OCI-LY7 (cell line): ENCODE data around the gene UPK3A.

Experiments used
- EZH2phosphoT487 ChIP-seq: fragments of 200-600 bp; sonication (generic); IDR thresholded peaks from 2 replicates; pipeline ENCODE4 v1.6.1; 2018; ENCODE audit warnings: low read depth, borderline replicate concordance, mild to moderate bottlenecking, mixed run types, antibody characterized with exemption, low read length, moderate library complexity, mixed read lengths
- TF ChIP-seq, protein P1 (sequence below): fragments of 200-600 bp; sonication (generic); conservative IDR thresholded peaks from 2 replicates; pipeline ENCODE4 v1.5.1; 2014; ENCODE audit warnings: mild to moderate bottlenecking, antibody characterized with exemption, low read length, moderate library complexity, mixed read lengths

DNA sequence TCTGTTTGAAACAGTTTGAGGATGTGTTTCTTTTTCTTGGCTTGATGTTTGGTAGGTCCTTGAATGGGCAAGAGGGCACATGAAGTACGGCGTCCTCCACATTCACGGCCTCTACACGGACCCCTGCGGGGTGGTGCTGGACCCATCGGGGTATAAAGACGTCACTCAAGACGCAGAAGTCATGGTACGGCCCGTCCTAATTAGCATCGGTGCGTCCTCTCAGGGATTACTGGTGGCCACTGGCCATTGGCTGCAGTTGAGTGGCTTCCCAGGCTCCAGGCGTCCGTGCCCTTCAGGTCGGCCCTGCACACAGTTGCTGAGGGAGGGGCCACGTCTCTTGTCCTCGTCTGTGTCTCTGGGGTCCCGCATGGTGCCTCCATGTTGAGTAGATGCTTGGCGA lies 45.8 kb downstream of the UPK3A start:
- TF ChIP-seq, protein P1, sequence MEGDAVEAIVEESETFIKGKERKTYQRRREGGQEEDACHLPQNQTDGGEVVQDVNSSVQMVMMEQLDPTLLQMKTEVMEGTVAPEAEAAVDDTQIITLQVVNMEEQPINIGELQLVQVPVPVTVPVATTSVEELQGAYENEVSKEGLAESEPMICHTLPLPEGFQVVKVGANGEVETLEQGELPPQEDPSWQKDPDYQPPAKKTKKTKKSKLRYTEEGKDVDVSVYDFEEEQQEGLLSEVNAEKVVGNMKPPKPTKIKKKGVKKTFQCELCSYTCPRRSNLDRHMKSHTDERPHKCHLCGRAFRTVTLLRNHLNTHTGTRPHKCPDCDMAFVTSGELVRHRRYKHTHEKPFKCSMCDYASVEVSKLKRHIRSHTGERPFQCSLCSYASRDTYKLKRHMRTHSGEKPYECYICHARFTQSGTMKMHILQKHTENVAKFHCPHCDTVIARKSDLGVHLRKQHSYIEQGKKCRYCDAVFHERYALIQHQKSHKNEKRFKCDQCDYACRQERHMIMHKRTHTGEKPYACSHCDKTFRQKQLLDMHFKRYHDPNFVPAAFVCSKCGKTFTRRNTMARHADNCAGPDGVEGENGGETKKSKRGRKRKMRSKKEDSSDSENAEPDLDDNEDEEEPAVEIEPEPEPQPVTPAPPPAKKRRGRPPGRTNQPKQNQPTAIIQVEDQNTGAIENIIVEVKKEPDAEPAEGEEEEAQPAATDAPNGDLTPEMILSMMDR, result no peak
- TF ChIP-seq EZH2phosphoT487, result no peak
